Neural cell (in vitro differentiated cells): ENCODE measurements around the gene UQCC2. TPM values are rescaled to one million over a fixed set of nuclear protein-coding genes. Genes with fewer than 3 reads are reported as not detected.

ENCODE experiments used
- H2AFZ ChIP-seq: fragments of 200-600, 300-800 bp; sonication (generic), shearing (Covaris generic); 2 replicates; pipeline ENCODE4 v1.6.0; 2014; ENCODE audit warnings: low read depth, mild to moderate bottlenecking, antibody characterized with exemption, low read length, moderate library complexity
- H3F3A ChIP-seq: fragments of 200-600 bp; shearing (Covaris generic); 2 replicates; pipeline ENCODE4 v1.6.1; 2016; ENCODE audit warnings: mild to moderate bottlenecking, moderate library complexity, mixed read lengths, antibody characterized with exemption, low read length; ENCODE audit not compliant: insufficient read depth, poor library complexity, severe bottlenecking
- H3K27ac ChIP-seq: fragments of 200-600, 300-800 bp; sonication (generic), shearing (Covaris generic); 2 replicates; pipeline ENCODE4 v1.5.1; 2014; ENCODE audit warnings: mild to moderate bottlenecking, low read length, moderate library complexity
- H3K27me3 ChIP-seq: fragments of 300-800, 200-600 bp; sonication (generic), shearing (Covaris generic); 2 replicates; pipeline ENCODE4 v1.6.0; 2014; ENCODE audit warnings: mild to moderate bottlenecking, low read depth, low read length, moderate library complexity; ENCODE audit not compliant: insufficient read depth
- H3K36me3 ChIP-seq: fragments of 300-800, 200-600 bp; sonication (generic), shearing (Covaris generic); 2 replicates; pipeline ENCODE4 v1.5.1; 2014; ENCODE audit warnings: mild to moderate bottlenecking, antibody characterized with exemption, low read length, moderate library complexity; ENCODE audit not compliant: insufficient read depth
- H3K4me2 ChIP-seq: fragments of 300-800, 200-600 bp; sonication (generic), shearing (Covaris generic); 2 replicates; pipeline ENCODE4 v1.6.0; 2014; ENCODE audit warnings: mild to moderate bottlenecking, low read length
- H3K4me3 ChIP-seq: fragments of 300-800, 200-600 bp; sonication (generic), shearing (Covaris generic); 2 replicates; pipeline ENCODE4 v1.5.1; 2014; ENCODE audit warnings: mild to moderate bottlenecking, low read length, moderate library complexity
- H3K79me2 ChIP-seq: fragments of 200-600 bp; shearing (Covaris generic); replicated peaks from 2 replicates; pipeline ENCODE4 v1.6.0; 2014; ENCODE audit warnings: mild to moderate bottlenecking, low read length, moderate library complexity; ENCODE audit not compliant: insufficient read depth
- H3K9ac ChIP-seq: fragments of 300-800, 200-600 bp; sonication (generic), shearing (Covaris generic); 2 replicates; pipeline ENCODE4 v1.6.1; 2016; ENCODE audit warnings: mild to moderate bottlenecking, low read length, mixed read lengths
- H3K9me2 ChIP-seq: fragments of 200-600 bp; shearing (Covaris generic); 2 replicates; pipeline ENCODE4 v1.6.1; 2016; ENCODE audit warnings: mild to moderate bottlenecking, low read length, mixed read lengths; ENCODE audit not compliant: insufficient read depth
- H3K9me3 ChIP-seq: fragments of 200-600, 300-800 bp; sonication (generic), shearing (Covaris generic); 2 replicates; pipeline ENCODE4 v1.6.1; 2016; ENCODE audit warnings: mild to moderate bottlenecking, mixed run types, low read length, moderate library complexity, mixed read lengths
- H4K20me1 ChIP-seq: fragments of 200-600 bp; shearing (Covaris generic); 2 replicates; pipeline ENCODE4 v1.6.1; 2016; ENCODE audit warnings: mild to moderate bottlenecking, mixed run types; ENCODE audit not compliant: insufficient read depth
- EP300 ChIP-seq: fragments of 450-650 bp; conservative IDR thresholded peaks from 2 replicates; pipeline ENCODE4 v1.6.1; 2014; ENCODE audit warnings: antibody characterized with exemption, mild to moderate bottlenecking, moderate library complexity; ENCODE audit not compliant: poor library complexity, severe bottlenecking
- EZH2 ChIP-seq: fragments of 200-600, 300-800 bp; shearing (Covaris generic), sonication (generic); IDR thresholded peaks from 2 replicates; pipeline ENCODE4 v1.6.1; 2014; ENCODE audit warnings: antibody characterized with exemption, low read length, borderline replicate concordance, mild to moderate bottlenecking; ENCODE audit not compliant: insufficient read depth, poor library complexity, severe bottlenecking
- MXI1 ChIP-seq: fragments of 450-650 bp; conservative IDR thresholded peaks from 2 replicates; pipeline ENCODE4 v1.6.1; 2014; ENCODE audit warnings: antibody characterized with exemption, mild to moderate bottlenecking; ENCODE audit not compliant: poor library complexity, severe bottlenecking
- POLR2AphosphoS5 ChIP-seq: IDR thresholded peaks from 2 replicates; pipeline ENCODE4 v1.6.1; 2012
- RAD21 ChIP-seq: fragments of 450-650 bp; conservative IDR thresholded peaks from 2 replicates; pipeline ENCODE4 v1.6.1; 2014; ENCODE audit warnings: antibody characterized with exemption, mild to moderate bottlenecking, moderate library complexity
- SMC3 ChIP-seq: fragments of 450-650 bp; conservative IDR thresholded peaks from 2 replicates; pipeline ENCODE4 v1.6.1; 2014; ENCODE audit warnings: antibody characterized with exemption, mild to moderate bottlenecking, moderate library complexity; ENCODE audit not compliant: poor library complexity
- TAF1 ChIP-seq: IDR thresholded peaks from 2 replicates; pipeline ENCODE4 v1.6.1; 2012; ENCODE audit warnings: low read depth
- polyA plus RNA-seq: library from polyadenylated mRNA; depleted of rRNA; stranded (reverse); fragments of >200 nt; gene quantifications from 2 replicates; pipeline ENCODE4 v1.2.3, GENCODE V29; 2014
- TF ChIP-seq, protein P1 (sequence below): fragments of 450-650 bp; IDR thresholded peaks from 2 replicates; pipeline ENCODE4 v1.5.1; 2014; ENCODE audit warnings: antibody characterized with exemption, mild to moderate bottlenecking, moderate library complexity; ENCODE audit not compliant: poor library complexity, severe bottlenecking
- TF ChIP-seq, protein P2 (sequence below): IDR thresholded peaks from 2 replicates; pipeline ENCODE4 v1.6.1; 2012; ENCODE audit warnings: borderline replicate concordance

UQCC2 gene
- polyA plus RNA-seq, 1 donor from 2014 or later: 123 TPM

DNA sequence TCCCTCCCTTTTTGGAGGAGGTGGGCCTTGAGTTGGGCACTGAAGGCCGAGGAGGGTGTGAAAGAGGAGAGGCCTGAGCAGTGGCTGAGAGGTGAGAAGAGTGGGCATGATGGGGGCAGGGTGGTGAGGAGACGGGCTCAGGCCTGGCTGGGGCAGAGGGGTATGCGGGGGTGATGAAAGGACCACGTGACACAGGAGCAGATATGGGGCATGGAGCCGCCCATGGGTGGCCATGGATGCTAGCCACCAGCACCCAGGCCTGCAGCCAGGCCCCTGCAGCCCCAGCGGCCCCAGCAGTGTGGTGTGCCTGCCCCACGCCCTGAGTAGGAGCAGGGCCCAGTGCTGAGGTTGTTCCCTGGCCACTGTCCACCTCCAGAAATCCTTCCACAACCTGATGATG lies 26.5 kb downstream of the UQCC2 start:
- Histone ChIP-seq H3K27ac (no peak overlapping the region), H2AFZ (no peak overlapping the region), H3K36me3 (no peaks in the 10 kb centered on the region), H3K27me3 (no peaks in the 10 kb centered on the region), H3K79me2 (no peaks in the 10 kb centered on the region), H3K4me2 (no peak overlapping the region), H3K9me2 (no peaks in the 10 kb centered on the region), H3F3A (no peaks in the 10 kb centered on the region), H3K9ac (no peak overlapping the region), H3K9me3 (no peaks in the 10 kb centered on the region), H3K4me3 (no peak overlapping the region), H4K20me1 (no peaks in the 10 kb centered on the region)
- TF ChIP-seq TAF1 (no peak), SMC3 (no peak), EP300 (no peak), EZH2 (no peak)
- TF ChIP-seq, protein P1, sequence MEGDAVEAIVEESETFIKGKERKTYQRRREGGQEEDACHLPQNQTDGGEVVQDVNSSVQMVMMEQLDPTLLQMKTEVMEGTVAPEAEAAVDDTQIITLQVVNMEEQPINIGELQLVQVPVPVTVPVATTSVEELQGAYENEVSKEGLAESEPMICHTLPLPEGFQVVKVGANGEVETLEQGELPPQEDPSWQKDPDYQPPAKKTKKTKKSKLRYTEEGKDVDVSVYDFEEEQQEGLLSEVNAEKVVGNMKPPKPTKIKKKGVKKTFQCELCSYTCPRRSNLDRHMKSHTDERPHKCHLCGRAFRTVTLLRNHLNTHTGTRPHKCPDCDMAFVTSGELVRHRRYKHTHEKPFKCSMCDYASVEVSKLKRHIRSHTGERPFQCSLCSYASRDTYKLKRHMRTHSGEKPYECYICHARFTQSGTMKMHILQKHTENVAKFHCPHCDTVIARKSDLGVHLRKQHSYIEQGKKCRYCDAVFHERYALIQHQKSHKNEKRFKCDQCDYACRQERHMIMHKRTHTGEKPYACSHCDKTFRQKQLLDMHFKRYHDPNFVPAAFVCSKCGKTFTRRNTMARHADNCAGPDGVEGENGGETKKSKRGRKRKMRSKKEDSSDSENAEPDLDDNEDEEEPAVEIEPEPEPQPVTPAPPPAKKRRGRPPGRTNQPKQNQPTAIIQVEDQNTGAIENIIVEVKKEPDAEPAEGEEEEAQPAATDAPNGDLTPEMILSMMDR: no peak
- TF ChIP-seq, protein P2, sequence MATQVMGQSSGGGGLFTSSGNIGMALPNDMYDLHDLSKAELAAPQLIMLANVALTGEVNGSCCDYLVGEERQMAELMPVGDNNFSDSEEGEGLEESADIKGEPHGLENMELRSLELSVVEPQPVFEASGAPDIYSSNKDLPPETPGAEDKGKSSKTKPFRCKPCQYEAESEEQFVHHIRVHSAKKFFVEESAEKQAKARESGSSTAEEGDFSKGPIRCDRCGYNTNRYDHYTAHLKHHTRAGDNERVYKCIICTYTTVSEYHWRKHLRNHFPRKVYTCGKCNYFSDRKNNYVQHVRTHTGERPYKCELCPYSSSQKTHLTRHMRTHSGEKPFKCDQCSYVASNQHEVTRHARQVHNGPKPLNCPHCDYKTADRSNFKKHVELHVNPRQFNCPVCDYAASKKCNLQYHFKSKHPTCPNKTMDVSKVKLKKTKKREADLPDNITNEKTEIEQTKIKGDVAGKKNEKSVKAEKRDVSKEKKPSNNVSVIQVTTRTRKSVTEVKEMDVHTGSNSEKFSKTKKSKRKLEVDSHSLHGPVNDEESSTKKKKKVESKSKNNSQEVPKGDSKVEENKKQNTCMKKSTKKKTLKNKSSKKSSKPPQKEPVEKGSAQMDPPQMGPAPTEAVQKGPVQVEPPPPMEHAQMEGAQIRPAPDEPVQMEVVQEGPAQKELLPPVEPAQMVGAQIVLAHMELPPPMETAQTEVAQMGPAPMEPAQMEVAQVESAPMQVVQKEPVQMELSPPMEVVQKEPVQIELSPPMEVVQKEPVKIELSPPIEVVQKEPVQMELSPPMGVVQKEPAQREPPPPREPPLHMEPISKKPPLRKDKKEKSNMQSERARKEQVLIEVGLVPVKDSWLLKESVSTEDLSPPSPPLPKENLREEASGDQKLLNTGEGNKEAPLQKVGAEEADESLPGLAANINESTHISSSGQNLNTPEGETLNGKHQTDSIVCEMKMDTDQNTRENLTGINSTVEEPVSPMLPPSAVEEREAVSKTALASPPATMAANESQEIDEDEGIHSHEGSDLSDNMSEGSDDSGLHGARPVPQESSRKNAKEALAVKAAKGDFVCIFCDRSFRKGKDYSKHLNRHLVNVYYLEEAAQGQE: no peak

DNA sequence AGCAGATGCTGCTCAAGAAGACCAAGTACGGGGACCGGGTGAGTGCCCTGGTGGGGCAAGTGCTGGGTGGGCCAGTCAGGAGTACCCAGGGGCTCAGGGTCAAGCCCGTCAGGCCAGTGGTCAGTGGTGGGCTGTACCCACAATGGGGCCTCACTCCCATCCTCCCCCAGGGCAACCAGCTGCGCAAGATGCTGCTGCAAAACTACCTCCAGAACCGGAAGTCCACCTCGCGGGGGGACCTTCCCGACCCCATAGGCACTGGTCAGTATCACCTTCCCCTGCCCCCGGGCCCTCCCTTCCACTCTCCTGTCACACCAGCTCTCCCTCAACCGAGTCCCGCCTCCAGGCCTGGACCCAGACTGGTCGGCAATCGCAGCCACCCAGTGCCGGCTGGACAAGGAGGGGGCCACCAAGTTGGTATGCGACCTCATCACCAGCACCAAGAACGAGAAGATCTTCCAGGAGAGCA lies 27.0 kb downstream of the UQCC2 start:
- no peak for TF ChIP-seq SMC3
- no peak for TF ChIP-seq EZH2
- no peak for TF ChIP-seq POLR2AphosphoS5
- TF ChIP-seq RAD21: no peak
- TF ChIP-seq, protein P1: no peak
- TF ChIP-seq MXI1: no peak
- no peak for TF ChIP-seq TAF1
- TF ChIP-seq, protein P2: no peak
- no peak for TF ChIP-seq EP300
- Histone ChIP-seq H3K79me2 (no peaks in the 10 kb centered on the region), H3F3A (no peaks in the 10 kb centered on the region), H3K9ac (no peak overlapping the region), H3K9me2 (no peaks in the 10 kb centered on the region), H3K27me3 (no peaks in the 10 kb centered on the region), H3K27ac (no peak overlapping the region), H3K4me3 (no peak overlapping the region), H3K36me3 (no peaks in the 10 kb centered on the region), H3K4me2 (no peak overlapping the region), H3K9me3 (no peaks in the 10 kb centered on the region), H4K20me1 (no peaks in the 10 kb centered on the region), H2AFZ (no peak overlapping the region)
